HepG2 (cell line): ENCODE results near the gene KIF3C. TPM values are rescaled to one million over a fixed set of nuclear protein-coding genes. Genes with fewer than 3 reads are reported as not detected.

Source experiments
- ARID2 ChIP-seq: sonication (generic); formaldehyde crosslinking; IDR thresholded peaks from 2 replicates; pipeline ENCODE4 v1.8.1; 2022; ENCODE audit warnings: mild to moderate bottlenecking, missing genetic modification reagents, borderline replicate concordance
- BCLAF1 ChIP-seq: fragments of 450-650 bp; IDR thresholded peaks from 2 replicates; pipeline ENCODE4 v1.6.1; 2017; ENCODE audit warnings: mild to moderate bottlenecking
- BRCA1 ChIP-seq: sonication (generic); formaldehyde crosslinking; IDR thresholded peaks from 2 replicates; pipeline ENCODE4 v1.4.0; 2020; ENCODE audit warnings: missing genetic modification reagents
- GTF2F1 ChIP-seq: fragments of 150-350 bp; IDR thresholded peaks from 2 replicates; pipeline ENCODE4 v1.6.1; 2014; ENCODE audit warnings: low read length
- HNRNPL ChIP-seq: fragments of 200-400 bp; formaldehyde crosslinking; IDR thresholded peaks from 2 replicates; pipeline ENCODE4 v1.6.1; 2017; ENCODE audit warnings: mild to moderate bottlenecking, low read depth, low read length
- LCORL ChIP-seq, 2 experiments: fragments of 450-650 bp in 1 of 2; sonication (generic) in 1 of 2; formaldehyde crosslinking in 1 of 2; IDR thresholded peaks; 2 replicates each; pipeline versions ENCODE4 v1.5.0 to v1.6.1; 2017 to 2020; ENCODE audit warnings: antibody characterized with exemption in 1 of 2, missing genetic modification reagents in 1 of 2
- MEF2D ChIP-seq: sonication (generic); formaldehyde crosslinking; IDR thresholded peaks from 2 replicates; pipeline ENCODE4 v1.5.1; 2020; ENCODE audit warnings: mild to moderate bottlenecking, missing genetic modification reagents
- MIXL1 ChIP-seq: IDR thresholded peaks from 2 replicates; pipeline ENCODE4 v1.6.1; 2016
- NFRKB ChIP-seq: fragments of 450-650 bp; IDR thresholded peaks from 2 replicates; pipeline ENCODE4 v1.6.1; 2017
- SAFB2 ChIP-seq: sonication (generic); formaldehyde crosslinking; IDR thresholded peaks from 2 replicates; pipeline ENCODE4 v1.5.1; 2020; ENCODE audit warnings: missing genetic modification reagents, low read depth, mild to moderate bottlenecking, borderline replicate concordance
- SMARCE1 ChIP-seq: fragments of 450-650 bp; IDR thresholded peaks from 2 replicates; pipeline ENCODE4 v1.6.1; 2017; ENCODE audit warnings: borderline replicate concordance
- SP1 ChIP-seq, 2 experiments: fragments of 450-650 bp in 1 of 2; sonication (generic) in 1 of 2; formaldehyde crosslinking in 1 of 2; IDR thresholded peaks; 2 replicates each; pipeline versions ENCODE4 v1.4.0 to v1.6.1; 2016 to 2020; ENCODE audit warnings: missing genetic modification reagents in 1 of 2
- ZBTB42 ChIP-seq: sonication (generic); formaldehyde crosslinking; IDR thresholded peaks from 2 replicates; pipeline ENCODE4 v1.5.0; 2020; ENCODE audit warnings: mild to moderate bottlenecking, missing genetic modification reagents
- ZBTB43 ChIP-seq: sonication (generic); formaldehyde crosslinking; conservative IDR thresholded peaks from 2 replicates; pipeline ENCODE4 v1.4.0; 2020; ENCODE audit warnings: missing genetic modification reagents
- ZNF12 ChIP-seq: sonication (generic); formaldehyde crosslinking; IDR thresholded peaks from 2 replicates; pipeline ENCODE4 v1.5.0; 2020; ENCODE audit warnings: missing genetic modification reagents
- ZNF121 ChIP-seq: sonication (generic); formaldehyde crosslinking; IDR thresholded peaks from 2 replicates; pipeline ENCODE4 v1.5.0; 2020; ENCODE audit warnings: mild to moderate bottlenecking, missing genetic modification reagents
- ZNF207 ChIP-seq: fragments of 450-650 bp; IDR thresholded peaks from 2 replicates; pipeline ENCODE4 v1.6.1; 2016; ENCODE audit warnings: antibody characterized with exemption, borderline replicate concordance
- ZNF281 ChIP-seq: sonication (generic); formaldehyde crosslinking; IDR thresholded peaks from 2 replicates; pipeline ENCODE4 v1.4.0; 2020; ENCODE audit warnings: missing genetic modification reagents, borderline replicate concordance
- ZNF547 ChIP-seq: sonication (generic); formaldehyde crosslinking; IDR thresholded peaks from 2 replicates; pipeline ENCODE4 v1.5.1; 2020; ENCODE audit warnings: mild to moderate bottlenecking, missing genetic modification reagents
- ZNF577 ChIP-seq: sonication (generic); formaldehyde crosslinking; IDR thresholded peaks from 2 replicates; pipeline ENCODE4 v1.4.0; 2020; ENCODE audit warnings: mild to moderate bottlenecking, low read depth, missing genetic modification reagents, borderline replicate concordance
- ZNF615 ChIP-seq: sonication (generic); formaldehyde crosslinking; IDR thresholded peaks from 2 replicates; pipeline ENCODE4 v1.5.0; 2020; ENCODE audit warnings: mild to moderate bottlenecking, missing genetic modification reagents, borderline replicate concordance
- ZNF709 ChIP-seq: sonication (generic); formaldehyde crosslinking; IDR thresholded peaks from 2 replicates; pipeline ENCODE4 v1.5.0; 2020; ENCODE audit warnings: mild to moderate bottlenecking, missing genetic modification reagents
- ZNF777 ChIP-seq: sonication (generic); formaldehyde crosslinking; IDR thresholded peaks from 2 replicates; pipeline ENCODE4 v1.4.0; 2020; ENCODE audit warnings: missing genetic modification reagents
- ZNF788 ChIP-seq: sonication (generic); formaldehyde crosslinking; IDR thresholded peaks from 2 replicates; pipeline ENCODE4 v1.5.0; 2020; ENCODE audit warnings: mild to moderate bottlenecking, missing genetic modification reagents, borderline replicate concordance
- polyA plus RNA-seq, 8 experiments: library from polyadenylated mRNA; depleted of rRNA in 3 of 8; stranded (reverse) in 7 of 8; unstranded in 1 of 8; fragments of >200 nt; fragmentation: Illumina TruSeq in 4 of 8; extraction: Trizol in 4 of 8; gene quantifications; 2 replicates each; pipeline versions ENCODE4 v1.2.1 to v1.2.3, GENCODE V29; 2011 to 2016; ENCODE audit warnings: low read depth in 4 of 8, missing spikeins in 1 of 8, mixed read lengths in 1 of 8; ENCODE audit not compliant: insufficient read depth in 1 of 8
- total RNA-seq, 5 experiments: library from RNA; depleted of rRNA; stranded (reverse); fragments of >200 nt; fragmentation: Illumina TruSeq; extraction: Trizol; gene quantifications; 2 replicates each; pipeline ENCODE4 v1.2.3, GENCODE V29; 2016; ENCODE audit warnings: low read depth in 1 of 5

Gene KIF3C
- total and polyA plus RNA-seq, 2 of the 13 experiments (the other 11 are each of a cell fraction or from before 2014, with no cell fraction given), result 3.6 to 4.9 TPM

GRCh38 chr2:25878361-25879132 lies 103.8 kb downstream of the KIF3C start, which contains the start of gene ASXL2 (continued):
- no peak for TF ChIP-seq BCLAF1
- peak; percentile 10 for TF ChIP-seq GTF2F1
- TF ChIP-seq ZNF709 (CRISPR knock-in tag), result 0 out of 2 replicates have a peak, but pooled peaks have one; percentile 24
- TF ChIP-seq ZNF577 (CRISPR knock-in tag), result no peak
- no peak for TF ChIP-seq SMARCE1
- TF ChIP-seq ZNF281 (CRISPR knock-in tag), result no peak
- TF ChIP-seq SAFB2 (CRISPR knock-in tag), result no peak
- no peak for TF ChIP-seq ZNF207
- no peak for TF ChIP-seq MIXL1 (CRISPR knock-in tag)
- TF ChIP-seq ZNF12 (CRISPR knock-in tag), result peak; percentile 82
- no peak; the same call in 1 of the 2 replicates for TF ChIP-seq ARID2 (CRISPR knock-in tag)
- no peak for TF ChIP-seq SP1 (IDR thresholded peaks at IDR 0.05)
- peak; percentile 84 for TF ChIP-seq SP1 (CRISPR knock-in tag; IDR thresholded peaks at IDR 0.05)
- TF ChIP-seq NFRKB, result no peak
- TF ChIP-seq ZBTB43 (CRISPR knock-in tag), result no peak; the same call in 1 of the 2 replicates
- TF ChIP-seq ZNF615 (CRISPR knock-in tag), result 0 out of 2 replicates have a peak, but pooled peaks have one; percentile 35
- no peak for TF ChIP-seq HNRNPL
- TF ChIP-seq ZBTB42, result no peak; the same call in 1 of the 2 replicates
- no peak for TF ChIP-seq ZNF547 (CRISPR knock-in tag)
- TF ChIP-seq ZNF777 (CRISPR knock-in tag), result 0 out of 2 replicates have a peak, but pooled peaks have one; percentile 37
- TF ChIP-seq BRCA1 (CRISPR knock-in tag), result 0 out of 2 replicates have a peak, but pooled peaks have one; percentile 70
- no peak for TF ChIP-seq LCORL (IDR thresholded peaks at IDR 0.05)
- TF ChIP-seq LCORL (CRISPR knock-in tag; IDR thresholded peaks at IDR 0.05), result peak; percentile 61
- TF ChIP-seq MEF2D, result peak; percentile 54; the same call in 1 of the 2 replicates
- TF ChIP-seq ZNF121 (CRISPR knock-in tag), result no peak
- no peak; the same call in 1 of the 2 replicates for TF ChIP-seq ZNF788 (CRISPR knock-in tag)
